ENCODE data around the gene EZR. TPM values are rescaled to one million over a fixed set of nuclear protein-coding genes. Genes with fewer than 3 reads are reported as not detected.
"Not testable (repeated sequence)": the region's sequence is repeated elsewhere in the genome, so short reads cannot be mapped to it uniquely, and the experiment has no call there.

EZR gene
- total RNA-seq, 6 experiments from 2014 or later = 118 to 183 (median 178) TPM

- peaks cover 9% of the 10 kb centered on the region for H3K4me1 Mint-ChIP-seq (ENCODE audit: low read depth)
- no peaks in the 10 kb centered on the region for H3K36me3 Mint-ChIP-seq (ENCODE audit: low read depth)
- DNase-seq = no peak
- H3K27ac Mint-ChIP-seq = no peak overlapping the region
- no peaks in the 10 kb centered on the region for H3K9me3 Mint-ChIP-seq
- H3K27me3 Mint-ChIP-seq (ENCODE audit: insufficient read depth) = peaks cover 6% of the 10 kb centered on the region
- TF ChIP-seq, protein P1, sequence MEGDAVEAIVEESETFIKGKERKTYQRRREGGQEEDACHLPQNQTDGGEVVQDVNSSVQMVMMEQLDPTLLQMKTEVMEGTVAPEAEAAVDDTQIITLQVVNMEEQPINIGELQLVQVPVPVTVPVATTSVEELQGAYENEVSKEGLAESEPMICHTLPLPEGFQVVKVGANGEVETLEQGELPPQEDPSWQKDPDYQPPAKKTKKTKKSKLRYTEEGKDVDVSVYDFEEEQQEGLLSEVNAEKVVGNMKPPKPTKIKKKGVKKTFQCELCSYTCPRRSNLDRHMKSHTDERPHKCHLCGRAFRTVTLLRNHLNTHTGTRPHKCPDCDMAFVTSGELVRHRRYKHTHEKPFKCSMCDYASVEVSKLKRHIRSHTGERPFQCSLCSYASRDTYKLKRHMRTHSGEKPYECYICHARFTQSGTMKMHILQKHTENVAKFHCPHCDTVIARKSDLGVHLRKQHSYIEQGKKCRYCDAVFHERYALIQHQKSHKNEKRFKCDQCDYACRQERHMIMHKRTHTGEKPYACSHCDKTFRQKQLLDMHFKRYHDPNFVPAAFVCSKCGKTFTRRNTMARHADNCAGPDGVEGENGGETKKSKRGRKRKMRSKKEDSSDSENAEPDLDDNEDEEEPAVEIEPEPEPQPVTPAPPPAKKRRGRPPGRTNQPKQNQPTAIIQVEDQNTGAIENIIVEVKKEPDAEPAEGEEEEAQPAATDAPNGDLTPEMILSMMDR (IDR thresholded peaks at IDR 0.05) = no peak
- no peak overlapping the region for H3K4me3 Mint-ChIP-seq
Measured at GRCh38 chr6:158828807-158829206, 9.6 kb upstream of the EZR start.

DNA sequence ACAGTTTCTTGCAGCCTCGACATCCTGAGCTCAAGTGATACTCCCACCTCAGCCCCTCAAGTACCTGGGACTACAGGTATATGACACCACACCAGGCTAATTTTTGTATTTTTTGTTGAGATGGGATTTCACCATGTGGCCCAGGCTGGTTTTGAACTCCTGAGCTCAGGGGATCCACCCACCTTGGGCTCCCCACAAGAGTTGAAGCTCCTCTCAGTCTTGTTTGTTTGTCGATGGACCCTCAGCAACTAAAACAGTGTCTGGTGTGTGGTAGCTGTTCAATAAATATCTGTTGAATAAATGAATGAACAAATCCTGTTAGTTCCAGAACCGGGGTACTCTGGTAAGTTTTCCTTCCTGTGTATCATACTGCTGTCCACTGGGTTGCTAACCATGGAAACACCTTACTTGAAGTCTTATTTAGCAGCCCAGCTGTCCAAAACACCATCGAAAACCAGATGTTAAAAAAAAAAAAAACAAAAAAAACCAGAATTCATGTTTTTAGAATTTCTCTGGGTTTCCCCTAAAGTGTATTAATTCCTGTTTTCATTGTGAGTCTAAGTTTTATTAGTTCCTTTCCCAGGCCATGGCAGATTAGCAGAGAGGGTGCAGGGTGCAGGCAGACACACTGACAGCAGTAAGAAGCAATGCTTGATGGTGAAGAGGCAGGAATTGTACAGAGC is 7.8 kb upstream of the EZR start:
- Mint-ChIP-seq H3K27me3 (ENCODE audit: insufficient read depth) (peaks cover 6% of the 10 kb centered on the region), H3K4me3 (no peak overlapping the region), H3K36me3 (ENCODE audit: low read depth) (no peaks in the 10 kb centered on the region), H3K4me1 (ENCODE audit: low read depth) (peaks cover 9% of the 10 kb centered on the region), H3K27ac (no peak overlapping the region), H3K9me3 (no peaks in the 10 kb centered on the region)
- no peak for DNase-seq
- TF ChIP-seq, protein P1 (IDR thresholded peaks at IDR 0.05) = no peak

GRCh38 chr6:158825951-158826306 is 6.8 kb upstream of the EZR start:
- Mint-ChIP-seq H3K27me3 (ENCODE audit: insufficient read depth) (peaks cover 6% of the 10 kb centered on the region), H3K9me3 (no peaks in the 10 kb centered on the region), H3K4me1 (ENCODE audit: low read depth) (peaks cover 9% of the 10 kb centered on the region), H3K27ac (no peak overlapping the region), H3K4me3 (no peak overlapping the region), H3K36me3 (ENCODE audit: low read depth) (no peaks in the 10 kb centered on the region)
- TF ChIP-seq, protein P1 (IDR thresholded peaks at IDR 0.05) = no peak
- DNase-seq = no peak

DNA sequence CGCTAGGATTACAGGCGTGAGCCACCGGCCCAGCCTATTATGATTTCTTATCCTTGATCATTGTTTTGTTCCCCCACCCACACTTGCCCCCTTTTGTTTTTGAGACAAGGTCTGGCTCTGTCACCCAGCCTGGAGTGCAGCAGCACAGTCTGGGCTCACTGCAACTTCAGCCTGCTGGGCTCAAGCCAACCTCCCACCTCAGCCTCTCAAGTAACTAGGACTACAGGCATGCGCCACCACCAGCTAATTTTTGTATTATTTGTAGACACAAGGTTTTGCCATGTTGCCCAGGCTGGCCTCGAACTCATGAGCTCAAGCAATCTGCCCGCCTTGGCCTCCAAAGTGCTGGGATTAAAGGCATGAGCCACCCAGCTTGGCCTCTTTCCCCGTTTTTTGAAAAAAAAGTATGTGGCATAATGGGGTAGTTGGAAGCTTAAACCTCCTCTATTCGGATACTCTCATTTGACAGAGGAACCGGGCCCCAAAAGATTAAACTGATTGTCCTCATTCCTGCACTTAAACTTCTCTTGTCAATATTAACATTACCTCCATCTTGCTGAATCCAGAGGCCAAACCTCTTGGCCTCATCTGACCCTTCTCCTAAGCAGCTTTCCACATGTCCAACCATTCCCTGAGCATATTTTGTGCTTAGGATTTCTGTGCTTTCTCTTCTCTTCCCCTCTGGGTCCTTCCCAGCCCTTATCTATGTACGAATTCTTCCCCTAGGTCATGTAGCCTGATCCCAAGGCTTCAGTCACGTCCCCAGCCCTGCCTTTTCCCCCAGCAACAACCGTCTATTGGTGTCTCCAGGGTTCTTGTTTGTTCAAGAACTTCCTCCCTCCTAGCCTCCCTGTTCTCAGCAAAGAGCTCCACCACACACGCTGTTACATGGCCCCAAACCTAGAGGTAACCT is 6.1 kb upstream of the EZR start:
- Mint-ChIP-seq H3K9me3 (no peaks in the 10 kb centered on the region), H3K4me1 (ENCODE audit: low read depth) (peaks cover 9% of the 10 kb centered on the region), H3K4me3 (no peak overlapping the region), H3K36me3 (ENCODE audit: low read depth) (no peaks in the 10 kb centered on the region), H3K27ac (no peak overlapping the region), H3K27me3 (ENCODE audit: insufficient read depth) (peaks cover 6% of the 10 kb centered on the region)
- TF ChIP-seq, protein P1 (IDR thresholded peaks at IDR 0.05) = no peak
- no peak for DNase-seq

DNA sequence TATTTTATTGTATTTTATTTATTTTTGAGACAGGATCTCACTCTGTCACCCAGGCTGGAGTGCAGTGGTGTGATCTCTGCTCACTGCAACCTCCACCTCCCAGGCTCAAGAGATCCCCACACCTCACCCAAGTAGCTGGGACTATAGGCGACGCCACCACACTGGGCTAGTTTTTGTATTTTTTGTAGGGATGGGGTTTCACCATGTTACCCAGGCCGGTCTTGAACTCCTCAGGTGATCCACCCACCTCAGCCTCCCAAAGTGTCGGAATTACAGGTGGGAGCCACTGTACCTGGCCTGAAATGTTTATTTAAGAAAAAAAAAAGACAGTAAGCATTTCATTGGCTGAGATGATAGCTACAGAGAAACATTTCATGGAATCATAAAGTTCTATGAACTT is 4.4 kb upstream of the EZR start:
- H3K27ac Mint-ChIP-seq; H3K36me3 Mint-ChIP-seq (ENCODE audit: low read depth); H3K9me3 Mint-ChIP-seq; DNase-seq; H3K4me3 Mint-ChIP-seq; H3K27me3 Mint-ChIP-seq (ENCODE audit: insufficient read depth): not testable (repeated sequence)
- peaks cover 17% of the 10 kb centered on the region for H3K4me1 Mint-ChIP-seq (ENCODE audit: low read depth)
